PC-3 (cell line): ENCODE measurements around the gene PPM1L. TPM values are rescaled to one million over a fixed set of nuclear protein-coding genes. Genes with fewer than 3 reads are reported as not detected.
A peak's percentile ranks its signal among the peaks of the same experiment; 100 is the strongest.

Source experiments
- ATAC-seq: fragments of 200-7000 bp; cut with Tn5 transposase; 2 replicates; pipeline ENCODE4 v1.9.1; 2020; ENCODE audit warnings: mild to moderate bottlenecking, moderate library complexity
- BruUV-seq: library from RNA; stranded (reverse); fragments of 400-500 nt; replicated peaks from 2 replicates; lab custom pipeline; 2021; lab: Mats Ljungman, UMichigan
- CTCF ChIA-PET: fragments of 300-600 bp; sonication (Branson Sonifier 250); formaldehyde crosslinking; loops from one replicate; lab custom pipeline; 2022; ENCODE audit warnings: antibody characterized with exemption; lab: Charles Lee
- POLR2A ChIA-PET: fragments of 300-600 bp; sonication (Branson Sonifier 250); formaldehyde crosslinking; loops from one replicate; lab custom pipeline; 2022; ENCODE audit warnings: antibody characterized with exemption; ENCODE audit not compliant: unreplicated experiment; lab: Charles Lee
- DNase-seq: peaks from one replicate; pipeline ENCODE4 v3.0.0-alpha.2; 2015
- H2AFZ ChIP-seq: fragments of 300-600 bp; sonication (generic); 2 replicates; pipeline ENCODE4 v1.6.0; 2016; ENCODE audit warnings: antibody characterized with exemption, low read length
- H3F3A ChIP-seq: fragments of 300-600 bp; sonication (generic); one replicate; pipeline ENCODE4 v1.6.0; 2017; ENCODE audit warnings: antibody characterized with exemption, low read length, control low read depth, mild to moderate bottlenecking; ENCODE audit not compliant: unreplicated experiment
- H3K27ac ChIP-seq: fragments of 300-600 bp; sonication (generic); 2 replicates; pipeline ENCODE4 v1.5.1; 2016; ENCODE audit warnings: mild to moderate bottlenecking, low read length
- H3K27me3 ChIP-seq: fragments of 300-600 bp; sonication (generic); 2 replicates; pipeline ENCODE4 v1.6.1; 2016; ENCODE audit warnings: low read length, mixed read lengths
- H3K36me3 ChIP-seq: fragments of 300-600 bp; sonication (generic); 2 replicates; pipeline ENCODE4 v1.6.1; 2016; ENCODE audit warnings: low read depth, mixed run types, low read length, mixed read lengths
- H3K4me1 ChIP-seq: fragments of 300-600 bp; sonication (generic); 2 replicates; pipeline ENCODE4 v1.5.1; 2016; ENCODE audit warnings: low read length; ENCODE audit not compliant: insufficient read depth
- H3K4me2 ChIP-seq: fragments of 300-600 bp; sonication (generic); 2 replicates; pipeline ENCODE4 v1.6.0; 2016; ENCODE audit warnings: low read length
- H3K4me3 ChIP-seq: fragments of 300-600 bp; sonication (generic); 2 replicates; pipeline ENCODE4 v1.5.1; 2016; ENCODE audit warnings: mild to moderate bottlenecking, low read length, mixed read lengths
- H3K79me2 ChIP-seq: fragments of 300-600 bp; sonication (generic); 2 replicates; pipeline ENCODE4 v1.6.1; 2017; ENCODE audit warnings: low read length, mixed read lengths
- H3K9ac ChIP-seq: fragments of 300-600 bp; sonication (generic); 2 replicates; pipeline ENCODE4 v1.6.0; 2016; ENCODE audit warnings: mild to moderate bottlenecking, low read length
- H3K9me2 ChIP-seq: fragments of 300-600 bp; sonication (generic); replicated peaks from 2 replicates; pipeline ENCODE4 v1.6.1; 2016; ENCODE audit warnings: mixed run types, low read length, mixed read lengths
- H3K9me3 ChIP-seq: fragments of 300-600 bp; sonication (generic); 2 replicates; pipeline ENCODE4 v1.6.1; 2016; ENCODE audit warnings: low read length, mixed read lengths
- H4K20me1 ChIP-seq: fragments of 300-600 bp; sonication (generic); 2 replicates; pipeline ENCODE4 v1.6.1; 2016; ENCODE audit warnings: low read length, mixed read lengths
- CTCF ChIP-seq: fragments of 300-600 bp; sonication (generic); conservative IDR thresholded peaks from 2 replicates; pipeline ENCODE4 v1.5.1; 2017; ENCODE audit warnings: antibody characterized with exemption, low read depth, mild to moderate bottlenecking, low read length
- EZH2 ChIP-seq: fragments of 300-600 bp; sonication (generic); IDR thresholded peaks from one replicate; pipeline ENCODE4 v1.6.1; 2017; ENCODE audit warnings: antibody characterized with exemption, mild to moderate bottlenecking, low read length; ENCODE audit not compliant: unreplicated experiment
- EZH2phosphoT487 ChIP-seq: fragments of 300-600 bp; sonication (generic); IDR thresholded peaks from 2 replicates; pipeline ENCODE4 v1.6.1; 2018; ENCODE audit warnings: mild to moderate bottlenecking, antibody characterized with exemption, low read length, borderline replicate concordance
- intact Hi-C: fragments of 100-400 bp; cut with micrococcal nuclease; formaldehyde crosslinking; loops from 2 replicates; pipeline ENCODE4 v1.9.0; 2023
- total RNA-seq: library from RNA; depleted of rRNA; stranded (reverse); fragments of >200 nt; gene quantifications from 2 replicates; pipeline ENCODE4 v1.2.3, GENCODE V29; 2014

The PPM1L gene
- total RNA-seq, 1 experiment from 2014 or later, result 7.0 TPM

DNA sequence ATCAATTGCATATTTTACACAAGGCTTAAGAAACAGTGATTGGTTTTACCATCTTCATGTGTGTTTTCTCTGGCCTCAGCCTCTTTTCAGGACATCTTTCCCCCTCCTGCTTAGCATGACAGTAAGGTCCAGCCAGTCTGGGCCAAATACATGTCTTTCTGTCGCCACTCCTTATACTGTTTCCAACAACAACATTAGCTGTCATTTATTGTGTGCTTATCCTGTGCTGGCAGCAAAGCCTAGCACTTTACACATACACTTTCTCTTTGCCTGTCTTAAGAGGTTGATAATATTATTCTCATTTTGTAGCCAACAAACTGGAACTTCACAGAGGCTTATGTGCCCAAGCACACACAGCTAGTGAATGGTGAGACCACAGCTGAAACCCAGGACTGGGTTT, 311.3 kb downstream of the PPM1L start:
- no TSS peak for BruUV-seq
- TF ChIP-seq CTCF (no peak), EZH2 (no peak), EZH2phosphoT487 (no peak)
- H3K79me2 ChIP-seq, result no peaks in the 10 kb centered on the region

DNA sequence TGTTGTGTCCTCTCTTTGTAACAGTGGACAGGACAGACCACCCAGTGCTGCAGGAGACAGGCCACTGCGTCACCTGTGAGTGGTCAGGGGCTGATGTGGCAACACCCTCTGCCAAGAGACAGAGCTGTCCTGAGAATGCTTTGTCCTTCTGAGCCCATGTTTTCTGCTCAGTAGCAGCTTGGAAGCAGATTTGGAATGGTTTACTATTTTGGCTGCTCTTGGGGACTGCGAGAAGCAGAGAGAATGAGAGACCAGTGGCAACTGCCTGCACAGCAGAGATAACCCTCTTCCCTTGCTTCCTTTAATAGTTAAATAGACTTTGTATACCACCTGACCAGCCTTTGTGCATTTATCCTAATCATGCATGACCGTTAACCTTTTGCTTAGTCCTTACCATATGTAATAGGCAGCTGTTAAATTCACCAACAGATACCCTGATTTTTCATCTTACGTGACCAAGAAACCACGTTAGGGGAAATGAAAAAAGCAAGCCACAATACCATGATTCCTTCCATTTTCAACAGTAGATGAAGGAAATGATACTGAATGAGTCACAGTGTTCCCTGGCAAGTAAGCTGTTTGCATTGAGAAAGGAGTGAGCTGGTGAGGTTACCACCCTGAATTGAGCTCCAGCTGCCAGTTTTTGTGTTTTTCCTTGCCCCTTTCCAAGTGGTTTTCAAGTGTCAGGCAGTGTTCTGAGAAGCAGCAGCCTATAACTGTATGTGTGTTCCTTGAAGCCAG, 313.6 kb downstream of the PPM1L start:
- peak overlapping the region; percentile 98 for H3K27ac ChIP-seq
- H3K79me2 ChIP-seq, result no peaks in the 10 kb centered on the region
- peak; percentile 97 for DNase-seq
- H3K27me3 ChIP-seq, result no peaks in the 10 kb centered on the region
- H3F3A ChIP-seq, result peaks cover 16% of the 10 kb centered on the region
- intact Hi-C loops, result loop anchor here (1.0 to 5.0 kb wide), 2 partner anchors 36 to 107 kb away; partner anchors contain the start of gene B3GALNT1
- ChIA-PET POLR2A (interaction anchor here (0.5 to 0.9 kb wide), 6 partner anchors 20 to 337 kb away, joined by 3 to 7 read pairs (median 4); partner anchors contain the start of gene SPTSSB), CTCF (interaction anchor here (0.5 to 1.2 kb wide), 3 partner anchors 14 to 413 kb away, joined by 3 to 4 read pairs (median 3); no protein-coding TSS in a partner anchor)
- peaks cover 45% of the 10 kb centered on the region for H3K4me1 ChIP-seq
- H3K9me3 ChIP-seq, result no peaks in the 10 kb centered on the region
- TF ChIP-seq EZH2phosphoT487 (no peak), EZH2 (no peak), CTCF (no peak)
- BruUV-seq, result TSS peak; percentile 47
- ATAC-seq, result peak; percentile 82
- peak overlapping the region; percentile 70 for H3K4me2 ChIP-seq
- H3K9ac ChIP-seq, result peak overlapping the region; percentile 87
- H2AFZ ChIP-seq, result peak overlapping the region; percentile 53
- peak overlapping the region; percentile 28 for H3K4me3 ChIP-seq
- H4K20me1 ChIP-seq, result no peaks in the 10 kb centered on the region
- no peaks in the 10 kb centered on the region for H3K36me3 ChIP-seq
- no peaks in the 10 kb centered on the region for H3K9me2 ChIP-seq

More for the DNA sequence above, 311.3 kb downstream of the PPM1L start:
- Histone ChIP-seq H3K27me3 (no peaks in the 10 kb centered on the region), H3K36me3 (no peaks in the 10 kb centered on the region), H3K4me3 (no peak overlapping the region), H3K4me2 (no peak overlapping the region), H3K27ac (no peak overlapping the region), H3F3A (peaks cover 16% of the 10 kb centered on the region), H2AFZ (no peak overlapping the region), H3K9me3 (no peaks in the 10 kb centered on the region), H3K9me2 (no peaks in the 10 kb centered on the region), H3K4me1 (peaks cover 37% of the 10 kb centered on the region), H3K9ac (no peak overlapping the region), H4K20me1 (no peaks in the 10 kb centered on the region)
- ATAC-seq (no peak), DNase-seq (no peak)
- ChIA-PET POLR2A (no interaction called here), CTCF (no interaction called here)
- intact Hi-C loops, result no loop called here
